K562 (cell line): ENCODE results near the gene PPP1CA. TPM values are rescaled to one million over a fixed set of nuclear protein-coding genes. Genes with fewer than 3 reads are reported as not detected.

Experiments
- CGGBP1 ChIP-seq: fragments of 250-450 bp; sonication (Bioruptor Pico); IDR thresholded peaks from 2 replicates; pipeline ENCODE4 v1.9.0; 2021; ENCODE audit warnings: mild to moderate bottlenecking
- FOS ChIP-seq: IDR thresholded peaks from 3 replicates; pipeline ENCODE4 v1.6.1; 2011; ENCODE audit not compliant: insufficient read length; ENCODE audit errors: extremely low read depth
- MBD1 ChIP-seq: fragments of 250-450 bp; sonication (Bioruptor Pico); IDR thresholded peaks from 2 replicates; pipeline ENCODE4 v1.8.0; 2022; ENCODE audit warnings: inconsistent platforms
- RBM39 ChIP-seq: fragments of 200-400 bp; formaldehyde crosslinking; optimal IDR thresholded peaks from 2 replicates; pipeline ENCODE3; 2018; ENCODE audit warnings: low read depth, low read length
- TCF7 ChIP-seq: sonication (generic); IDR thresholded peaks from 2 replicates; pipeline ENCODE4 v1.6.1; 2016; ENCODE audit warnings: antibody characterized with exemption, borderline replicate concordance
- ZNF12 ChIP-seq: sonication (generic); formaldehyde crosslinking; IDR thresholded peaks from 2 replicates; pipeline ENCODE4 v1.4.0; 2020; ENCODE audit warnings: mild to moderate bottlenecking, missing genetic modification reagents
- ZNF197 ChIP-seq: fragments of 200-800 bp; sonication (Bioruptor generic); IDR thresholded peaks from 2 replicates; pipeline ENCODE4 v1.6.1; 2016; ENCODE audit warnings: low read depth, missing genetic modification characterization, missing compliant biosample characterization
- ZNF354B ChIP-seq: fragments of 250-450 bp; sonication (Bioruptor Pico); IDR thresholded peaks from 2 replicates; pipeline ENCODE4 v1.4.0; 2020
- ZNF407 ChIP-seq: fragments of 450-650 bp; IDR thresholded peaks from 2 replicates; pipeline ENCODE4 v1.6.1; 2016; ENCODE audit warnings: low read depth
- ZNF436 ChIP-seq: fragments of 250-450, 450-650 bp; sonication (Bioruptor Pico); formaldehyde crosslinking; IDR thresholded peaks from 2 replicates; pipeline ENCODE4 v1.7.0; 2020; ENCODE audit warnings: mild to moderate bottlenecking
- ZNF518B ChIP-seq: fragments of 250-450 bp; sonication (Bioruptor Pico); IDR thresholded peaks from 2 replicates; pipeline ENCODE4 v1.5.0; 2021; ENCODE audit warnings: mild to moderate bottlenecking, moderate library complexity
- polyA plus RNA-seq, 8 experiments: library from polyadenylated mRNA; depleted of rRNA in 4 of 8; stranded (reverse) in 5 of 8; unstranded in 3 of 8; fragments of >200 nt; fragmentation: Nextera tagmentation in 2 of 8; fragmentation: Illumina TruSeq in 1 of 8; extraction: Ambion mirVana in 2 of 8; extraction: Trizol in 1 of 8; gene quantifications; 2 replicates each; pipeline versions ENCODE4 v1.2.1 to v1.2.3, GENCODE V29; 2011 to 2014; ENCODE audit warnings: inconsistent platforms in 1 of 8, missing spikeins in 1 of 8
- total RNA-seq, 7 experiments: library from RNA; depleted of rRNA in 6 of 7; stranded (reverse); fragments of >200 nt in 6 of 7; fragmentation: Illumina TruSeq in 2 of 7; extraction: Trizol in 2 of 7; gene quantifications; 2 replicates each; pipeline versions ENCODE4 v1.2.1 to v1.2.3, GENCODE V29; 2011 to 2021; ENCODE audit warnings: low replicate concordance in 1 of 7

The PPP1CA gene
- total and polyA plus RNA-seq, 9 of the 15 experiments (the other 6 are each of a cell fraction or from before 2014, with no cell fraction given), result 18.2 to 242 (median 188) TPM

GRCh38 chr11:67353317-67354074, 48.2 kb downstream of the PPP1CA start, which contains the start of gene POLD4 (continued):
- no peak for TF ChIP-seq MBD1 (CRISPR knock-in tag)
- no peak for TF ChIP-seq TCF7
- no peak for TF ChIP-seq ZNF518B
- no peak for TF ChIP-seq ZNF12 (CRISPR knock-in tag)
- TF ChIP-seq ZNF354B (CRISPR knock-in tag), result no peak
- TF ChIP-seq ZNF197 (CRISPR knock-in tag), result no peak
- TF ChIP-seq RBM39, result no peak
- TF ChIP-seq CGGBP1 (CRISPR knock-in tag), result 0 out of 2 replicates have a peak, but pooled peaks have one; percentile 47
- peak; percentile 84 for TF ChIP-seq FOS
- no peak for TF ChIP-seq ZNF436 (CRISPR knock-in tag)
- TF ChIP-seq ZNF407, result no peak
